HG03558 (cell line): ENCODE results near the gene CPT1A.

Source experiments
- ATAC-seq: cut with Tn5 transposase; IDR thresholded peaks from one replicate; pipeline ENCODE4 v1.9.1; 2021; ENCODE audit warnings: moderate number of reproducible peaks; ENCODE audit not compliant: unreplicated experiment; ENCODE audit errors: extremely low read depth

The CPT1A gene

DNA sequence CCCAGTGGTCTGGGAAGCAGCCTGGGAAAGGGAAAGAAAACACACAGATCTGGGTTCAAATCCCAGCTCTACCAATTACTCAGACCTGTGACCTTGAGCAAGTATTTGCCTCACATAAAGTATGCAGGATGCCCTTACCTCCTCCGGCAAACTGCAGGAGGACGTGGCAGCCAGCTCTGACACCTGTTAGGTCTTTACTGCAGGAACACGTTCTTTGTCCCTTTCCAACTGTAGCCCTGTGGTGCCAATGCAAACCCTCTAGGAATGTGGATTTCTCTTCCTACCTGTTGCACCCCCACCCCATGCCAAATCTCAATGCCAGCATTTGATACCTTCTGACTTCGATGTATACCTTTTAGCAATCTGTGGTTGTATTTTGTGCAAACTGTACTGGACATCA lies 6.0 kb downstream of the CPT1A start:
- no peak for ATAC-seq

- no peak for ATAC-seq
Observed at GRCh38 chr11:68835328-68835727, 6.4 kb downstream of the CPT1A start.

DNA sequence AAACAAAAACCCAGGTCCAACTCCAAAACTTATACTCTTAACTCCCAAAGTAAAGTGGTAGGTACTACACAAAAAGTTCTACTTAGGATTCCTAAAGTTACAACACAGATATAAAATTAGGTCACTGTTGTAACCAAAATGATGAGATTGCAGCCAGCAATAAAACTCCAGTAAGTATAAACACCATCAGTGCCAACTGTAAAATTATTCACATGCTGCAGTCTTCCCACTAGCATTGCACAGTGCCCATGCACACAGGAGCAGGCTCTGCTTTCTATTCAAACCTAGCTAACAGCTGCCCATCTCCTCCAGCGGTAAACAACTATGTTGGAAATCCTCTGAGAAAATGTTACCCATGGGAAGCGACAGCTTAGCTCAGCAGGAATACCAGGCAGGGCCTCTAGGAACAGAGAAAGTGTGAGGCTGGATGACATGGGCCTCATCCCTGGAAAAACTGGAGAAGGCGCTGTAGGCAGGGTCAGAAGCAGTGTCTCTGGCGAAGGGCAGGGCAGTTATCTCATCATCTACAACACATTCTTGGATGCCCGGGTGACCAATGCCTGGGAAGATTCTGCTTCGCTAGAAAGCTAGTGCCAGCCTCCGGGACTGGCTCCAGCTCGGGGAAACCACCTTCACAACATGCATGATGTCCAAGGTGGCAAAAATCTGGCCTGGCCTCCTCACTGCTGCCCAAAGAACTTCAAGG lies 9.1 kb downstream of the CPT1A start:
- ATAC-seq, result no peak

- no peak for ATAC-seq
Observed at GRCh38 chr11:68831124-68831523, 10.6 kb downstream of the CPT1A start.

DNA sequence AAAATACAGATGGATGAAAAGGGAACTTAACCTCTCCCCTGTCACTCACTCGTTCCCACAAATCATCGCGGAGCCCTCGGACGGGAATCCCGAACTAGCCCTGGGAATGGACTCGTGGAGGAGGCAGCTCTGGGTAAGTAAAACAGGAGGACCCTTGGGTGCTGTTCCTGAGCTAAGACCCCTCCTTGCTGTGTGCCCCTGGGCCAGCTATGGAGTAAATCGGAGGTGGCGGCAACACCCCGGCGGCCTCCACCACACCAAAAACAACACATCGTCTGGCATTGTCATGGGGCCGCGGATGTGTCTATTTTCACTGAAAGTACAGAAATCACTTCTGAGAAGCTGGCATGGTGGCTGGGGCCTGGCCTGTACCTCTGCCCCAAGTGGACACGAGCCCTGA lies 12.1 kb downstream of the CPT1A start:
- ATAC-seq, result no peak

GRCh38 chr11:68828957-68829356 lies 12.8 kb downstream of the CPT1A start:
- no peak for ATAC-seq

DNA sequence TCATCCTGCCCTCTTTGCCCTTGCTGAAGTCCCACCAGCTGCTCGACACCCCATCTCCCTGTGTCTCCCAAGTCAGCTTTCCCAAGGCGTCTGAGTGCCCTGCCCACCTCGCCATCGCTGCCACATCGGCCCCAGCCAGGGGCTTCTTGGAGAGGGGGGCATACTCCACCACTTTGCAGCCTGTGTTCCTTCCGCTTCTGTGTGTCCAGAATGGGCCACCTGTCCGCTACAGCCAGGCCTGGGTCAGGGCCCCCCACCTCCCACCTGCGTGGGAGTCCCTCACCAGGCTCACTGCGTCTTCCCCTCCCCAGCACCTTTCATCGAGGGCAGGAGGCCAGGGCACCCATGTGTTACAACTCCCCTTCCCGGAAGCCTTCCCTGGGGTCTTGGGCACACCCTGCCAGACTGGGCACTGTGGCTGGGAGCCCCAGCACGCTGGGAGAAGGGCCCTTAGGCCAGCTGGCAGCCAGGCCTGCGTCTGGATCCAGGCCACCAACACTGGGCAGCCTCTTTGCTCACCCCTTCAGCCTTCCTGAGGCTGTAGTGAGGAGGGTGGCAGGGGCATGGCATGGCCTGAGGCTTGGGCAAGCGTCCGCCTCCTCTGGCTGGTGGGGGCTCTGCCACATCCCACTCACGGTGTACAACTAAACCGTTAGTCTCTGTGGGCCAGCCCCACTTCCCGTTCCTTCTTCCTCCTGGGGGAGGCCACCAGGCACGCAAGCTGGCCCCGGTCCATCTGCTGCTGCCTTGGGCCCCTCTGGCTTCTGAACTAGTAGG lies 13.4 kb downstream of the CPT1A start:
- ATAC-seq, result no peak

DNA sequence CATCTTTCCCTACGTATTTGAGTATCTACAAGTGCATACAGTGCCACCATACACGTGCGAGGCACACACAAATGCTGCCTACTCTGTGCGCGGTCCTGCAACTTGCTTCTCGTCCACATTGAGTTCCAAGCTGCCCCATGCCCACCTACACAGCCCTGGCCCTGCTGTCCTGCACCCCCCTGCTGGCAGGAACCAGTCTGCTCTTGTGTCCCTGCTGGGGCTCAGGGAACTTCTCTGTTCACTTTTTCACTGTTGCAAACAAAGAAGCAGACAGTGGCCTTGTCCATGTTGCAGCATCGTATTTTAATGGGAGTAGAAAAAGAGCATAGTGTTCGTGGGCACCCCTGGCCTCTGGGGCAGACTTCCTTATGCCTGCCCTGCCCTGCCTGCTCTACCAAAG lies 14.0 kb downstream of the CPT1A start:
- ATAC-seq, result no peak

DNA sequence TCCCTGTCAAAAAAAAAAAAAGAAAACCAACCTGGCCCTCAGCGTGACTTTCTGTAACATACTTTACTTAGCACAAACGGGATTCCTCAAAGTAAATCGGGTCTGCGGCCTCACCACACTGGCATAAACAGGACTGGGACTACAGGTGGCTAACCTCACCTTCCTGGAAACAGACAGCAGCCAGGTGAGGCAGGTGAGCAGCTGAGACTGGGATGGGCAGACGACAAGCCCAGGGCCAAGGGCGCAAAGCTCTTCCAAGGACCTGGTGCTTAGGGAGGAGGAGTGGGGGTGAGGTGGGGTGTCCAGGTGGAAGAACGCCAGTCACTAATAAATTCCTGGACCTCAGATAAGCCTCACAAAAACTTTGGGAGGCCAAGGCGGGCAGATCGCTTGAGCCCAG lies 15.0 kb downstream of the CPT1A start:
- ATAC-seq, result no peak

GRCh38 chr11:68825571-68825970 lies 16.1 kb downstream of the CPT1A start:
- no peak for ATAC-seq

GRCh38 chr11:68822546-68822945 lies 19.2 kb downstream of the CPT1A start:
- no peak for ATAC-seq

GRCh38 chr11:68821670-68822069 lies 20.0 kb downstream of the CPT1A start:
- no peak for ATAC-seq

DNA sequence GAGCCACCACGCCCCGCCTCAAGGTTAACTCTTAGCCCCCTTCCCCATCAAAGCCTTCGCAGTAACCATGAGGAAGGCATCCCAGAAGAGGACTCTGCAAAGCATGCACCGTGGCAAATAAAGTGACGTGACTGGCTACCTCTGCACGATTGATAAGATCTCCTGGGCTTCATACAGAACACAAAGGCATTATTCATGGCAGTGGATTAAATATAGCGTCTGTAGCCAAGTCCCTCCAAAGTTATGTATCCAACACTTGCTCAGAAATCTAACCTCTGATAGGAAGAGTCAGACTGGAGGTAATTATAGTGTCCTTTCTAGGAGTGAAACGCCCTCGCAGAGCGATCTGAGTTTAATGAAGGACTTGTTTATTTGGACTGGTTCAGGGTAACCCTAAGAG lies 22.4 kb downstream of the CPT1A start:
- no peak for ATAC-seq

DNA sequence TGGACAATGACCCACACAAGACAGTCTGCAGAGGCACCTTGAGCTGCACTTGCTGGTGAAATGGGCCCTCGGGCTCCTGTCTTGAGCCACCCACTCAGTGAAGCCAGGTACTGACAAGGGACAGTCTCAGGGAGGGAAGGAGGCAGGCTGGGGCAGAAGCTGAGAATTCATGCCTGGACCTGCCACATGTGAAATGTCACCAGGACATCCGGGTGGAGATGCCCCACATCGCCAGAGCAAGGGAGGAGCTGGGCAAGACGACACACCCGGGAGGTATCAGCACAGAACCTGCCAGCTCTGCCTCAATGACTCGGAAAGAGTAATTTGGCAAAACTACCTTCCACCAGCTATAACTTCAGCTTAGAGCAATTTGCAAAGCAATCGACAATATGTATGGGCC lies 23.5 kb downstream of the CPT1A start:
- ATAC-seq, result no peak

- no peak for ATAC-seq
Observed at GRCh38 chr11:68817554-68817953, 24.2 kb downstream of the CPT1A start.

DNA sequence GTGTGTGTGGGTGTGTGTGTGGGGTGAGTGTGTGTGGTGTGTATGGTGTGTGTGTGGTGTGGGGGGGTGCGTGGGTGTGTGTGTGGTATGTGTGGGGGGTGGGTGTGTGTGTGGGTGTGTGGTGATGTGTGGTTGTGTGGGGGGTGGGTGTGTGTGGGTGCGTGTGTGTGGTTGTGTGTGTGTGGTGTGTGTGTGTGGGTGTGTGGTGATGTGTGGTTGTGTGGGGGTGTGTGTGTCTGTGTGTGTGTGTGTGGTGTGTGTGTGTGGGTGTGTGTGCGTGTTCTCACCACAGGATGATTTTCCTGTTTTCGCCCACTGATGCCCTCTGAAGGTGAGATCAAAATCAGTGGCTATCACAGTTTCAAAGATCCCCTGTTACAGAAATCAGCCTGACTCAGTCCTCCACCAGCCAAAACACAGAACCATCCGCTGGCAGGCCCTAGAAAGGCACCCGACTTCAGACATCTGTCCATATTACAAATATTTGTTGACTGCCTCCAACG lies 24.7 kb downstream of the CPT1A start:
- no peak for ATAC-seq

GRCh38 chr11:68816251-68816776 lies 25.4 kb downstream of the CPT1A start:
- no peak for ATAC-seq

GRCh38 chr11:68813773-68814172 lies 27.9 kb downstream of the CPT1A start:
- ATAC-seq, result no peak

DNA sequence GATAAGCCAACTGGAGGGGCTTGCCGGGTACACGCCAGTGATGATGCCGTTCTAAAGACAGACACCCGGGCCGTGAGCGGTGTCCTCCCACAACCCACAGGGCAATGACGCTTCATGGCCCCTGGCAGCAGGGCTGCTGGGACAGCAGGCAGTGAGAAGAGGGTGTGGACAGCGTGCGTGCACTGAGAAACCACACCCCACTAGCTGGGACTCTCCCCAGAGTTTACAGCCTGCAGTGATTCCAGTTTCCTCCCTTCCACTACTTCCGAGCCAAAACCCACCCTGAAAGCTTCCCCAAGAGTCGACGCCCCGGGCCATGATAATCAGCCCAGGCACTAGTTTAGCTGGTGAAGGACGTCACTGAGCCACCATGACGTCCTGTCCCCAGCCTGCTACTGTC lies 29.2 kb downstream of the CPT1A start:
- ATAC-seq, result no peak

- no peak for ATAC-seq
Observed at GRCh38 chr11:68810164-68810563, 31.6 kb downstream of the CPT1A start.

GRCh38 chr11:68809506-68809905 lies 32.2 kb downstream of the CPT1A start:
- no peak for ATAC-seq
